HEK293 (cell line): ENCODE results near the gene IGF1R.

Experiments
- CTCF ChIA-PET: fragments of 350-600 bp; formaldehyde crosslinking; extraction: SDS; loops from one replicate; lab custom pipeline; 2021; ENCODE audit warnings: antibody characterized with exemption; lab: Yijun Ruan, JAX
- POLR2A ChIA-PET: fragments of 300-600 bp; formaldehyde crosslinking; extraction: SDS; loops from one replicate; lab custom pipeline; 2020; ENCODE audit warnings: antibody characterized with exemption, inconsistent platforms; lab: Yijun Ruan, JAX
- H3K27ac ChIP-seq: fragments of 200-500 bp; sonication (Bioruptor generic); 2 replicates; pipeline ENCODE4 v1.5.1; 2014; ENCODE audit warnings: low read depth, low read length, control low read depth, inconsistent platforms; ENCODE audit errors: extremely low read depth
- H3K36me3 ChIP-seq, 2 experiments: fragments of 200-500 bp in 1 of 2; sonication (Bioruptor generic) in 1 of 2; 1 replicate in 1 of 2; 2 replicates in 1 of 2; pipeline ENCODE4 v1.5.1; 2014 to 2017; ENCODE audit warnings: inconsistent platforms in 2 of 2, low read length in 2 of 2; ENCODE audit not compliant: control insufficient read depth in 2 of 2, insufficient read depth in 1 of 2
- H3K4me1 ChIP-seq: fragments of 200-500 bp; sonication (Bioruptor generic); 2 replicates; pipeline ENCODE4 v1.5.1; 2014; ENCODE audit warnings: mild to moderate bottlenecking, low read length, inconsistent platforms; ENCODE audit not compliant: control insufficient read depth, insufficient read depth
- H3K4me3 ChIP-seq: 2 replicates; pipeline ENCODE4 v1.5.1; 2011; ENCODE audit warnings: low read depth, mild to moderate bottlenecking, control low read depth, low read length, moderate library complexity
- H3K9me3 ChIP-seq: fragments of 200-500 bp; sonication (Bioruptor generic); 2 replicates; pipeline ENCODE4 v1.5.1; 2014; ENCODE audit warnings: low read depth, low read length, inconsistent platforms; ENCODE audit not compliant: control insufficient read depth, insufficient read depth
- KLF8 ChIP-seq: fragments of 450-650 bp; formaldehyde crosslinking; IDR thresholded peaks from 2 replicates; pipeline ENCODE4 v1.5.1; 2016; ENCODE audit warnings: missing biosample characterization, missing genetic modification characterization
- OSR2 ChIP-seq: fragments of 450-650 bp; formaldehyde crosslinking; IDR thresholded peaks from 2 replicates; pipeline ENCODE4 v1.5.1; 2016; ENCODE audit warnings: missing biosample characterization, missing genetic modification characterization
- PRDM1 ChIP-seq: fragments of 450-650 bp; formaldehyde crosslinking; IDR thresholded peaks from 2 replicates; pipeline ENCODE4; 2016; ENCODE audit warnings: missing biosample characterization, missing genetic modification characterization
- PRDM4 ChIP-seq: fragments of 450-650 bp; formaldehyde crosslinking; IDR thresholded peaks from 2 replicates; pipeline ENCODE4 v1.5.1; 2017; ENCODE audit warnings: missing biosample characterization, missing genetic modification characterization
- ZBTB11 ChIP-seq: fragments of 450-650 bp; formaldehyde crosslinking; conservative IDR thresholded peaks from 2 replicates; pipeline ENCODE4 v1.5.1; 2016; ENCODE audit warnings: low read depth, missing biosample characterization, missing genetic modification characterization
- ZBTB49 ChIP-seq: fragments of 450-650 bp; formaldehyde crosslinking; IDR thresholded peaks from 2 replicates; pipeline ENCODE4 v1.5.1; 2016; ENCODE audit warnings: missing biosample characterization, missing genetic modification characterization, low read depth
- ZBTB8A ChIP-seq: fragments of 450-650 bp; formaldehyde crosslinking; IDR thresholded peaks from 2 replicates; pipeline ENCODE4 v1.5.1; 2016; ENCODE audit warnings: missing biosample characterization, missing genetic modification characterization
- ZNF132 ChIP-seq: fragments of 450-650 bp; formaldehyde crosslinking; IDR thresholded peaks from 2 replicates; pipeline ENCODE4 v1.5.1; 2017; ENCODE audit warnings: missing biosample characterization, missing genetic modification characterization, borderline replicate concordance
- ZNF138 ChIP-seq: fragments of 450-650 bp; formaldehyde crosslinking; IDR thresholded peaks from 2 replicates; pipeline ENCODE4 v1.5.1; 2016; ENCODE audit warnings: missing biosample characterization, missing genetic modification characterization, borderline replicate concordance
- ZNF146 ChIP-seq: fragments of 450-650 bp; formaldehyde crosslinking; IDR thresholded peaks from 2 replicates; pipeline ENCODE4 v1.5.1; 2016; ENCODE audit warnings: missing biosample characterization, missing genetic modification characterization
- ZNF223 ChIP-seq: fragments of 450-650 bp; formaldehyde crosslinking; IDR thresholded peaks from 2 replicates; pipeline ENCODE4 v1.5.1; 2016; ENCODE audit warnings: missing biosample characterization, missing genetic modification characterization
- ZNF394 ChIP-seq: fragments of 450-650 bp; formaldehyde crosslinking; IDR thresholded peaks from 2 replicates; pipeline ENCODE4 v1.5.1; 2016; ENCODE audit warnings: missing biosample characterization, missing genetic modification characterization, mild to moderate bottlenecking, moderate library complexity, borderline replicate concordance
- ZNF426 ChIP-seq: fragments of 450-650 bp; formaldehyde crosslinking; IDR thresholded peaks from 2 replicates; pipeline ENCODE4 v1.5.1; 2017; ENCODE audit warnings: missing biosample characterization, missing genetic modification characterization, mild to moderate bottlenecking, inconsistent platforms, moderate library complexity
- ZNF623 ChIP-seq: fragments of 450-650 bp; formaldehyde crosslinking; IDR thresholded peaks from 2 replicates; pipeline ENCODE4 v1.5.1; 2016; ENCODE audit warnings: missing biosample characterization, missing genetic modification characterization
- ZNF776 ChIP-seq: fragments of 450-650 bp; formaldehyde crosslinking; IDR thresholded peaks from 2 replicates; pipeline ENCODE4 v1.5.0; 2017; ENCODE audit warnings: missing biosample characterization, missing genetic modification characterization, borderline replicate concordance
- TF ChIP-seq, protein P1 (sequence below): fragments of 450-650 bp; formaldehyde crosslinking; IDR thresholded peaks from 2 replicates; pipeline ENCODE4 v1.5.1; 2017; ENCODE audit warnings: missing biosample characterization, missing genetic modification characterization
- TF ChIP-seq, protein P2 (sequence below): fragments of 450-650 bp; IDR thresholded peaks from 2 replicates; pipeline ENCODE4 v1.5.1; 2018; ENCODE audit warnings: missing biosample characterization, mild to moderate bottlenecking, missing genetic modification characterization

The IGF1R gene

GRCh38 chr15:98901434-98902072 is 253.2 kb downstream of the IGF1R start (continued):
- no peak for TF ChIP-seq PRDM4 (tag by site-specific recombination)
- TF ChIP-seq, protein P1, sequence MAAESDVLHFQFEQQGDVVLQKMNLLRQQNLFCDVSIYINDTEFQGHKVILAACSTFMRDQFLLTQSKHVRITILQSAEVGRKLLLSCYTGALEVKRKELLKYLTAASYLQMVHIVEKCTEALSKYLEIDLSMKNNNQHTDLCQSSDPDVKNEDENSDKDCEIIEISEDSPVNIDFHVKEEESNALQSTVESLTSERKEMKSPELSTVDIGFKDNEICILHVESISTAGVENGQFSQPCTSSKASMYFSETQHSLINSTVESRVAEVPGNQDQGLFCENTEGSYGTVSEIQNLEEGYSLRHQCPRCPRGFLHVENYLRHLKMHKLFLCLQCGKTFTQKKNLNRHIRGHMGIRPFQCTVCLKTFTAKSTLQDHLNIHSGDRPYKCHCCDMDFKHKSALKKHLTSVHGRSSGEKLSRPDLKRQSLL (tag by site-specific recombination): no peak
- TF ChIP-seq ZNF394: no peak
- no peak for TF ChIP-seq ZNF146 (tag by site-specific recombination)
- TF ChIP-seq OSR2 (tag by site-specific recombination): no peak
- TF ChIP-seq ZNF623 (tag by site-specific recombination): no peak
- TF ChIP-seq ZNF776 (tag by site-specific recombination): no peak
- TF ChIP-seq ZNF138 (tag by site-specific recombination): no peak

DNA sequence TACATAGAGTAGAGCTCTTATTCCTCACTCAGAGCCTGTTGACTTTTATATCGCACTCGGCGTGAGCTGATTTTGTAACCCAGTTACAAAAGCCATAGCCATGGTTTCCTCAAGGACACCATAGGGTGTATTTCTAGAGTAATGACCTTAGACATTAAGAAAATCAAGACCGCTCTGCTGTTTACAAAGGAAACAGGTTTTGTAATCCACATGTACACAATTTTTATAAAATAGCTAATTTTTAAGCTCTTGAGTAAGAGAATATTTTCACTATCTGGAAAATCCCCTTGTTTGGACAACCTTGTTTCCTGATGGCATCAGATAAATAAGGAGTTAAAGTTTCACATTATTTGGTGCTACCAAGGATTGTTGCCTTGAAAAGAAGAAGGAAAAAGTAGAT is 254.6 kb downstream of the IGF1R start:
- no peaks in the 10 kb centered on the region for H3K9me3 ChIP-seq
- no peaks in the 10 kb centered on the region for H3K4me1 ChIP-seq
- POLR2A ChIA-PET: no interaction called here
- no peak overlapping the region for H3K27ac ChIP-seq
- peaks cover 0 to 5% of the 10 kb centered on the region in 2 experiments; a peak in 1 of 3 replicates for H3K36me3 ChIP-seq
- TF ChIP-seq ZBTB8A (tag by site-specific recombination) (no peak), ZBTB11 (tag by site-specific recombination) (no peak), ZNF426 (no peak), ZNF223 (tag by site-specific recombination) (no peak), ZNF132 (tag by site-specific recombination) (no peak), KLF8 (tag by site-specific recombination) (no peak), ZBTB49 (tag by site-specific recombination) (no peak), PRDM1 (tag by site-specific recombination) (no peak)
- TF ChIP-seq, protein P2, sequence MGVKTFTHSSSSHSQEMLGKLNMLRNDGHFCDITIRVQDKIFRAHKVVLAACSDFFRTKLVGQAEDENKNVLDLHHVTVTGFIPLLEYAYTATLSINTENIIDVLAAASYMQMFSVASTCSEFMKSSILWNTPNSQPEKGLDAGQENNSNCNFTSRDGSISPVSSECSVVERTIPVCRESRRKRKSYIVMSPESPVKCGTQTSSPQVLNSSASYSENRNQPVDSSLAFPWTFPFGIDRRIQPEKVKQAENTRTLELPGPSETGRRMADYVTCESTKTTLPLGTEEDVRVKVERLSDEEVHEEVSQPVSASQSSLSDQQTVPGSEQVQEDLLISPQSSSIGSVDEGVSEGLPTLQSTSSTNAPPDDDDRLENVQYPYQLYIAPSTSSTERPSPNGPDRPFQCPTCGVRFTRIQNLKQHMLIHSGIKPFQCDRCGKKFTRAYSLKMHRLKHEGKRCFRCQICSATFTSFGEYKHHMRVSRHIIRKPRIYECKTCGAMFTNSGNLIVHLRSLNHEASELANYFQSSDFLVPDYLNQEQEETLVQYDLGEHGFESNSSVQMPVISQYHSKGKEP (tag by site-specific recombination): no peak
- CTCF ChIA-PET: interaction anchor here (0.5 to 5.8 kb wide), 10 partner anchors 9 to 351 kb away, joined by 3 to 27 read pairs (median 3); no protein-coding TSS in a partner anchor
- no peak overlapping the region for H3K4me3 ChIP-seq
